Stomach (tissue), 4 donors: ENCODE data around the gene PAMR1.

Source experiments
- CTCF ChIP-seq, 7 experiments: fragments of 450-650 bp in 4 of 7; fragments of 200-600 bp in 3 of 7; sonication (generic) in 3 of 7; IDR thresholded peaks; one replicate each; pipeline ENCODE4 v1.5.1; 2016 to 2019; ENCODE audit warnings: antibody characterized with exemption in 7 of 7, control low read depth in 2 of 7, mild to moderate bottlenecking in 1 of 7
- EP300 ChIP-seq: sonication (generic); formaldehyde crosslinking; IDR thresholded peaks from one replicate; pipeline ENCODE4 v1.6.1; 2017; ENCODE audit warnings: antibody characterized with exemption
- POLR2A ChIP-seq, 4 donors: fragments of 450-650 bp; IDR thresholded peaks; one replicate each; pipeline ENCODE4 v1.6.1; 2016; ENCODE audit warnings: antibody characterized with exemption in 4 of 4, control low read depth in 2 of 4, mild to moderate bottlenecking in 1 of 4, moderate library complexity in 1 of 4
- POLR2AphosphoS5 ChIP-seq, 3 donors: sonication (generic); formaldehyde crosslinking; IDR thresholded peaks; one replicate each; pipeline ENCODE4 v1.6.1; 2016; ENCODE audit warnings: antibody characterized with exemption in 3 of 3

- TF ChIP-seq CTCF (IDR thresholded peaks at IDR 0.05) (no peak), POLR2AphosphoS5 (IDR thresholded peaks at IDR 0.05) (no peak), POLR2A (IDR thresholded peaks at IDR 0.05) (no peak), EP300 (no peak)
Measured at GRCh38 chr11:35548925-35549561, 23.6 kb upstream of the PAMR1 start.
